WTC11 (cell line): ENCODE measurements around the gene FAM237A.

Experiments
- JUN ChIP-seq: sonication (generic); formaldehyde crosslinking; IDR thresholded peaks from 2 replicates; pipeline ENCODE4 v1.8.0; 2023; ENCODE audit warnings: mild to moderate bottlenecking, missing genetic modification reagents
- NR1H2 ChIP-seq: sonication (generic); formaldehyde crosslinking; IDR thresholded peaks from 2 replicates; pipeline ENCODE4 v1.9.0; 2021; ENCODE audit warnings: mild to moderate bottlenecking, moderate library complexity, missing genetic modification reagents
- RELA ChIP-seq: sonication (generic); formaldehyde crosslinking; IDR thresholded peaks from 2 replicates; pipeline ENCODE4 v1.8.1; 2022; ENCODE audit warnings: missing genetic modification reagents, mild to moderate bottlenecking, borderline replicate concordance
- ZNF423 ChIP-seq: fragments of 250-450 bp; sonication (Bioruptor Pico); IDR thresholded peaks from 2 replicates; pipeline ENCODE4 v2.1.2; 2022; ENCODE audit warnings: mild to moderate bottlenecking, moderate library complexity
- TF ChIP-seq, protein P1 (sequence below): sonication (generic); formaldehyde crosslinking; conservative IDR thresholded peaks from 2 replicates; pipeline ENCODE4 v1.8.1; 2022; ENCODE audit warnings: mild to moderate bottlenecking, missing genetic modification reagents
- TF ChIP-seq, protein P2 (sequence below): sonication (generic); formaldehyde crosslinking; IDR thresholded peaks from 2 replicates; pipeline ENCODE4 v1.8.0; 2022; ENCODE audit warnings: mild to moderate bottlenecking, missing genetic modification reagents

DNA sequence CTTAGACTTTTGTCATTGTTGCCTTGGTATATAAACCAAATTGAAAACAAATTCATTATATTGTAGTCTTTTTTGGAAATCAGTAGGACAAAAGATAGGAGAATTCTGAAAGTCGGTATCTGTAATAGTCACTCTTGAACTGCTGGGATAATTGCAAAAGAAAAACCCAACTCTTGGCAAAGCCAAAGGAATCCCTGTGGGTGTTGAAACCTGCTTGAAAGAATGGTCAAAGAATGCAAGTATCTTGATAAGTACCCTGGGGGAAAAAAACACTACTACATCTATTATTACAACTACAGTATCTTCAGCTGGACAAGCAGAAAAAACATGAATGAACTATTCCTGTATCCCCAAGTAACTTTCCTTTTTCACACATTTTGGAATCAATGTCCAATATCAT lies 7.3 kb upstream of the FAM237A start:
- TF ChIP-seq JUN (CRISPR knock-in tag) (no peak), NR1H2 (CRISPR knock-in tag) (no peak), ZNF423 (CRISPR knock-in tag) (no peak), RELA (no peak)
- TF ChIP-seq, protein P1, sequence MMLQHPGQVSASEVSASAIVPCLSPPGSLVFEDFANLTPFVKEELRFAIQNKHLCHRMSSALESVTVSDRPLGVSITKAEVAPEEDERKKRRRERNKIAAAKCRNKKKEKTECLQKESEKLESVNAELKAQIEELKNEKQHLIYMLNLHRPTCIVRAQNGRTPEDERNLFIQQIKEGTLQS = no peak
- TF ChIP-seq, protein P2, sequence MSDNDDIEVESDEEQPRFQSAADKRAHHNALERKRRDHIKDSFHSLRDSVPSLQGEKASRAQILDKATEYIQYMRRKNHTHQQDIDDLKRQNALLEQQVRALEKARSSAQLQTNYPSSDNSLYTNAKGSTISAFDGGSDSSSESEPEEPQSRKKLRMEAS (CRISPR knock-in tag) = no peak
